ENCODE measurements around the gene SUMO3. TPM values are rescaled to one million over a fixed set of nuclear protein-coding genes. Genes with fewer than 3 reads are reported as not detected.

Gene SUMO3
- total RNA-seq, 1 donor from 2014 or later, result 68.7 TPM

DNA sequence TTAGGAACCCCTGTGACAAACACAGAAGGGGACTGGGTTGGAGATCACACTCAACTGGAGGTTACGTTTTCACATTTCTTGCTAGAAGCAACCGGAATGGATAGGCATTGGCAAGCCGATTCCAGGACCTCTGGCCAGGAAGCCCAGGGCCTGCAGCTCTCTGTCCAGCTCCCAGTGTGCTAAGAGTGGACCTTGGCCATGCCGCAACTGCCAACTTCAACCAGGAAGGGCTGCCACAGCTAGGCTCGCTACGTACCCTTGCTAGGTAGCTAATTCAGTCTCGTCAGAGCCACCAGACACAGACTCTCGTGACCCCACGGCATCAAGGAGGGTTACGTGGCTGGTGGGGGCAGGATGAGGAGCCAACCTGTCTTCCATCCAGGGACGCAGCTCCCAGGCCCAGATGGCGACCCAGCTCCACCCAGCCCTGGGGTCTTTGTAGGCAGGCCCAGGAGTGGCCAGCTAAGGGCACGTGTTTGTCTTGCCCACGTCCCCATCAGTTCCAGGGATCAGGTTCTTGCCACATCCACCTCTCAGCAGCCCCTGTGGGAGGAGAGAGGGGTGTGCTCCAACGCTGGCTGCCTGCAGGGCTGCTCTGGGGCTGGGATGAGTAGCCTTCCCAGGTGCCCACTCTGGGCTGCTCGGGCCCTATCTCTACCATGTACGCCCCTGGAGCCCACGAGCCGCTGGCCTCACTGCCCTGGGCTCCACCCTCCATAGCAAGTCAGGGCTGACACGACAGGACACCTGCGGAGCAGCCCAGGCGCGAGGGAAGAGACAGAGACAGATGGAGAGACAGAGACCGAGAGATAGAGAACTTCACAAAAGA, 55.4 kb downstream of the SUMO3 start:
- no peak for DNase-seq (ENCODE audit: low read depth in 2 of 2)

DNA sequence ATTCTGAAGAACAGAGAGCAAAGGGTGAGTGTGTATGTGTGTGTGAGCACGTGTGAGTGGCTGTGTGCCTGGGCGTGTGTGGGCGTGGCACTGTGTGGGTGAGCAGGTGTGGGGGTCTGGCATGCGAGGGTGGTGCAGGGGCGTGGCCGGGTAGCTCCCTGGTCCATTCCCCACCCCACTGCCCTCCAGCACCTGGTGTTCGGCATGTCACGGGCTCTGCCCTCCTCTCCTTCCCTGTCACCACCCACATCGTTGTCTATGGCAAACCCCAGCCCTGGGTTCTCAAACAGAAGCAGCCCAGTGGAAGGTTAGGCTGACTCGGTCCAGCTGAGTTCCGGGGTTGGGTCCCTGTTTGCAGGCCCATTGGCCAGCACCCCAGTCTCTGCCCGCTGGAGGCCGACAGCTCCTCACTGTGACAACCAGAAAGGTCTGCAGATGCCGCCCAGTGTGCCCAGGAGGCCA, 56.1 kb downstream of the SUMO3 start:
- DNase-seq (ENCODE audit: low read depth in 2 of 2), result no peak

DNA sequence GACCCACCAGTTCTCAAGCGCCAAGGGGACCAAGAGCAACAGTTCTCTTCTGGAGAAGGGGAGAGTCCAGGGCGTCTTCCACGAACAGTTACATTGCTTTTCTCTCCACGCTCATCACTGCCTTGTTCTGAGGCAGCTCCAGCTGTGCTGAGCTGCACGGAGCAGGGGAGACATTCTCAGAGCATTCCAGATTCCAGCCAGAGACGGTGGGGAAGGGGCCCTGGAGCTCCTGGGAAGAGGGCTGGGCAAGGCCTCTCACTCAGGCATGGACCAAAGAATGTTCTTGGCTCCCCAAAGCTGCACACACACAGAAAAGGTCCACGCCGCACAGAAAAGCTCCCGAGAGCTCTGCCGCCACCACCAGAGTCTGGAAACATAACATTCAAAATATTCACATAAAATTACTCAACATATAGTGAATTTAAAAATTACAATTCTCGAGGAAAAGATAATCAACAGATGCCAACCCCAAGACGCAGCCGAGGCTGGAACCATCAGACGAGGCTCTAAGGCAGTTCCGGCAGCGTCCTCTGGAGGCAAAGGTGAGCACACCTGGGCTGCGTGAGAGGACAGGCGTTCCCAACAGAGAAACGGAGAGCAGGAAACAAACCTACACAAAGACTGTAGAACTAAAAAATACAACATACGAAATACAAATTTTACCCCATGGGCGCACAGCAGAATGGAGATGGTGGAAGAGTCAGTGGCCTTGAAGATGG, 56.7 kb downstream of the SUMO3 start:
- DNase-seq (ENCODE audit: low read depth in 2 of 2), result no peak

DNA sequence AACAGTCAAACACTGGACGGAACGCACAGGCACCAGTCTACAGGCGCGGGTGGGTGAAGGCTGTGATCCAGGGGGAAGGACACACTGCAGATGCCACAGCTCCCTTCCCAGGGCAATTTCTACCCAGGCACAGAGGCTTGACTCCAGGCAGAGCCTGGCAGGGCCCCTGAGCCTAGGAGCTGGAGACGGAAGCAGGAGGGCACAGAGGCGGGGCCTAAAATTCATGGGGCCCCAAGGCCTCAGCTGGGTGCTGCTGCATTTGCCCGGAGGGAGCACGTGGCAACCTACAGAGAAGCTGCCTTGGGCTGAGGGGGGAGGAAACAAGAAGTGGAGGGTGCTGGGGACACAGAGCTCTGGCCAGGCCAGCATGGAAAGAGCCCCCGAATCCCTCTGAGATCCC, 57.5 kb downstream of the SUMO3 start:
- no peak for DNase-seq (ENCODE audit: low read depth in 2 of 2)

DNA sequence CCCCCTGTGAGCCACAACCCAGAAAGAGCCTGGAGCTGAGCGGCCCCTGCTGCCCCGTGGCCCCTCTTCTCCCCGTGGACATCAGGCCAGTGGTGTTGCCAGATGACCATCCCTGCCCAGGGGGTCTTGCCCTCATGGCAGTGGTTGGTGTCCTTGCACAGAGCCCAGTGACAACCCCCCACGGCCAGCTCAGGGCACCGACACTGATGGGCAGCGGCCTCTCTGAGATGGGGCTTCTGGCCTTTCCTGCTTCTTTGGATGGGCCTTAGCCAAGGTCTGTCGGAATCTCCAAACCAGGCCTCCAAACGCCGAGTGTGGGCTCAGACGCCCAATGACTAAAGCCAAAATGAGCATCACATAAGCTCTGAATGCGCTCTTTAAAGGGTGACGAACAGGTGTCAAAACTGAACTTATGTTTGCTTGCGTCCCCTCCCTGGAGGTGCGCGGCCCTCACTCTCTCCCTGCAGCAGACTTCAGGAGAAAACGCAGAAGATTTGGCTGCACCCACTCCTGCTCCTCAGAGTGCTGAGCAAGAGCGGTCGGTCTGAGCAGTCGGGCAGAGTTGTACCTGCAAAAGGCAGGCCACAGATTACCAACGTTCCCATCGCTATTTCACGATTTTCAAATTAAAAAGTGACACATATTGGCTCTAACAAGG, 58.1 kb downstream of the SUMO3 start:
- no peak for DNase-seq (ENCODE audit: low read depth in 2 of 2)

- no peak for DNase-seq (ENCODE audit: low read depth in 2 of 2)
These were observed 58.9 kb downstream of the SUMO3 start for GRCh38 chr21:44758781-44759627.

DNA sequence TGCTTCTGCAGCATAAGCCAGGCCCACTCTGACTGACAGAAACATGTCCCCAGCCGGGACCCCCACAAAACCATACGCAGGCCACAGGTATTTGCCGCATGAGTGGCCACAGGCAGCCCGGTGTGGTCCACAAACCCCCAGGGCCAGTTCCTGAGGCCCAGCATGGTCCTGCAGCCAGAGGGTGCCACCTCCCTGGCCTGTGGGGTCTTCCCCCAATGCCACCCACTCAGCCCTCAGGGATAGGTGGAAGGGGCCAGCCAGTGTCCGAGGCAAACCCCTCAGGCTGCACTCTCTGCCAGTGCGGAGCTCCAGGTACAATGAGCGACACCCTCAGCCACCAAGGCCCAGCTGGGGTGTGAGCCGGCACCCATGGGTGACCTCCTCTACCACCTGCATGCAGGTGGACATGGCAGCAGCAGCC, 59.7 kb downstream of the SUMO3 start:
- no peak for DNase-seq (ENCODE audit: low read depth in 2 of 2)

- DNase-seq (ENCODE audit: low read depth in 2 of 2), result no peak
These were observed 60.1 kb downstream of the SUMO3 start for GRCh38 chr21:44757731-44758130.

GRCh38 chr21:44756423-44757185, 61.3 kb downstream of the SUMO3 start:
- DNase-seq (ENCODE audit: low read depth in 2 of 2), result no peak

Other genes with a start within 250 kb of the SUMO3 start
- not detected in 2 replicates for gene KRTAP10-4, start 244.3 kb downstream of the SUMO3 start, total RNA-seq
- gene KRTAP10-5, start 237.5 kb downstream of the SUMO3 start, total RNA-seq, result not detected in 2 replicates
- not detected in 2 replicates for gene KRTAP10-6, start 225.6 kb downstream of the SUMO3 start, total RNA-seq
- not detected in 2 replicates for gene KRTAP10-7, start 217.5 kb downstream of the SUMO3 start, total RNA-seq
- gene KRTAP10-8, start 206.0 kb downstream of the SUMO3 start, total RNA-seq, result not detected in 2 replicates
- not detected in 2 replicates for gene KRTAP10-9, start 191.0 kb downstream of the SUMO3 start, total RNA-seq
- gene KRTAP10-10, start 180.7 kb downstream of the SUMO3 start, total RNA-seq, result not detected in 2 replicates
- gene KRTAP10-11, start 171.6 kb downstream of the SUMO3 start, total RNA-seq, result not detected in 2 replicates
- not detected in 2 replicates for gene KRTAP12-4, start 163.4 kb downstream of the SUMO3 start, total RNA-seq
- gene KRTAP12-3, start 160.1 kb downstream of the SUMO3 start, total RNA-seq, result not detected in 2 replicates
- not detected in 2 replicates for gene KRTAP12-2, start 151.1 kb downstream of the SUMO3 start, total RNA-seq
- gene KRTAP12-1, start 135.9 kb downstream of the SUMO3 start, total RNA-seq, result not detected in 2 replicates
- gene KRTAP10-12, start 120.9 kb downstream of the SUMO3 start, total RNA-seq, result not detected in 2 replicates
- under 0.01 TPM in 2 replicates for gene TSPEAR, start 106.5 kb downstream of the SUMO3 start, total RNA-seq
- 73.9 and 92.3 TPM in 2 replicates for gene UBE2G2, start 16.2 kb downstream of the SUMO3 start, total RNA-seq
- gene PTTG1IP, start 55.6 kb upstream of the SUMO3 start, total RNA-seq, result 291 and 379 TPM in 2 replicates
- 0.20 and 0.22 TPM in 2 replicates for gene ITGB2, start 102.8 kb upstream of the SUMO3 start, total RNA-seq
- gene SLX9, start 122.0 kb upstream of the SUMO3 start, total RNA-seq, result 16.3 and 19.8 TPM in 2 replicates